Activated CD4-positive, alpha-beta T cell treated with anti-CD3 and anti-CD28 coated beads, Interleukin-2, amount 50 U/mL, for 16 hours (primary cell): Measurements from ENCODE around the gene ENO1.

Source experiments
- DNase-seq: peaks from one replicate; pipeline ENCODE4 v3.0.0-alpha.2; 2020

The ENO1 gene

DNA sequence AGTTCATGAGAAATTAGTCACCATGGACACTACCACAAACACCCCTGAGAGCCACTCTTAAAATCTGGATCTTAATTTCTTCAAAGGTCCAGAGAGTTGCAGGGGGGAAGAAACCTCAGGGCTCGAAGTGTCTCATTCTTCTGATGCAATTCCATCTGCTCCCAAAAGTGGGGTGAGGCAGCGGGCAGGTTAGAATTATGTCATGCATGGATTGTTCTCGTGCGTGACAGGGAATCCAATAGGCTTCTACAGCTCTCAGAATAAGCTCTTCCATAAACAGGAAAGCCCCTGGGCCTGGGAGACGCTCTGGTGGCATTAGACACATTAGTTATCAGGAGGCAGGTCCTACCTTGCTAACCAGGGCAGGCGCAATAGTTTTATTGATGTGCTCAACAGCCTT, 8.4 kb downstream of the ENO1 start:
- DNase-seq: no peak

DNA sequence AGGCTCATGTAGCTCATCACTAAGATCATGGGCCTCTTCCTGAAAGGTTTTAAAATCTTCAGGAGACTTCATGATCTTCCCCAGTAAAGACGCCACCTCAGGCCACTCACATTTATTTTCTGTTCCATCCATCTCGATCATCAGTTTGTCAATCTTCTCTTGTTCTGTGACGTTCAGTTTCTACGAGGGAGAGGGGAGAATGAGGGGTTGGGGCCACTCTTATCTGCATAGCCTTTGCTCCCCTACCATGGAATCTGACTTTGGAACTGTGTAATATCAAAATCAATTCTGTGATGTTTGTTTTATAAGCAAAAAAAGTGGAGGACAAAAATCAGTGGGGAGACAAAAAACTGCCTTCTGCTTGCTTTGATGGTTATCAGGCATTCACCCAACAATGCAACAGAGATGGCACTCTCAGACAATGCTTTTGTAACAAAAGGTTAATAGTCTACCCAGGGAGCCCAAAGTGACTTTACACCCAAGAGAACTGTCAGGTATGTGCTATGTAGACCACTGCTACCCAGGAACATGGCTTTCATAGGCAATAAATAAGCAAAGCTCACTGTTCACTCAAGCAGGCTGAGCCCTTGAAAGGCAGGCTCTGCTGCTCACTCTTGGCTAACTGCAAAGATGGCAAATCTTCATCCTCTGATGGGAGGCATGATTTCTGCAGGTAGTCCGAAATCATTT, 10.5 kb downstream of the ENO1 start:
- DNase-seq: no peak

DNA sequence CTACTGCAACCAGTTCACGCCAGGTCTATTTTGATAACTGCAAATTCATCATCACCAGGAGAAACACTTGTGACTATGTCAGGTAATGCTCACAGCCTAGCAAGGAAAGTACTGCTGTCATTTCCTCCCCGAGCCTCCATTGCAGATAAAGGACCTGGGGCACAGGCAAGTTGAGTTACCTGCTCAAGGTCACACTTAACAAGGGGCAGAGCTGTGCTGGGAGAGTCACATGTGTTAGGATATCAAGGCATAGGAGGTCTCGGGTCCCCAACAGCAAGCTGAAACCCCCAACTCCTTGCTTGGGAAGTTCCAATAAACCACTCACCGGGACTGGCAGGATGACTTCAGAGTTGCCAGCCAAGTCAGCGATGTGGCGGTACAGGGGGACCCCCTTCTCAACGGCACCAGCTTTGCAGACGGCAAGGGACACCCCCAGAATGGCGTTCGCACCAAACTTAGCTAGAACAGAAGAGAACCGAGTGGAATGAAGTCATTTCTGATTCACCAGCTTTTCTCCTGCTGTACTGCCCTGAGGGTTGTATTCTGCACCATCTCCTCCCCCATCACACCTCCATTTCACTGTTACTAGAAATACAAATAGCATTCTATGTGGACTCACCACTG, 11.6 kb downstream of the ENO1 start:
- DNase-seq: no peak

DNA sequence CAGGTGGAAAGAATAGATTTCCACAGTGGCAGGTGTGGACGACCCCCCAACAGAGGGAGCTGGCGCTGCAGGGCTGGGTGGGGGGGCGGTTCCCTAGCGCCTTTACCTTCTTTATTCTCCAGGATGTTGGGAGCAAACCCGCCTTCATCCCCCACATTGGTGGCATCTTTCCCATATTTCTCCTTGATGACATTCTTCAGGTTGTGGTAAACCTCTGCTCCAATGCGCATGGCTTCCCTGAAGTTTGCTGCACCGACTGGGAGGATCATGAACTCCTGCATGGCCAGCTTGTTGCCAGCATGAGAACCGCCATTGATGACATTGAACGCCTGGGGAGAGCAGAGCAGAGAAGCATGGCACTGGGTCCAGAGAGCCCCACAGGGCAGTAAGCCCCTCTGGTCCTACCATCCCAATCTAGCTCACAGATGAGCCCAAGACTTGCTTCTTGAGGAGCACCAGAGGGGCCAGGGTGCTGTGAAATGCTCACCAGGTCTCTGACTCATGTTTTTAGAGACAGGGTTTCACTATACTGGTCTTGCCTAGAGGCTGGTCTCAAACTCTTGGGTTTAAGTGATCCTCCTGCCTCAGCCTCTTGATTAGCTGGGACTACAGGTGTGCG, 12.2 kb downstream of the ENO1 start:
- no peak for DNase-seq

DNA sequence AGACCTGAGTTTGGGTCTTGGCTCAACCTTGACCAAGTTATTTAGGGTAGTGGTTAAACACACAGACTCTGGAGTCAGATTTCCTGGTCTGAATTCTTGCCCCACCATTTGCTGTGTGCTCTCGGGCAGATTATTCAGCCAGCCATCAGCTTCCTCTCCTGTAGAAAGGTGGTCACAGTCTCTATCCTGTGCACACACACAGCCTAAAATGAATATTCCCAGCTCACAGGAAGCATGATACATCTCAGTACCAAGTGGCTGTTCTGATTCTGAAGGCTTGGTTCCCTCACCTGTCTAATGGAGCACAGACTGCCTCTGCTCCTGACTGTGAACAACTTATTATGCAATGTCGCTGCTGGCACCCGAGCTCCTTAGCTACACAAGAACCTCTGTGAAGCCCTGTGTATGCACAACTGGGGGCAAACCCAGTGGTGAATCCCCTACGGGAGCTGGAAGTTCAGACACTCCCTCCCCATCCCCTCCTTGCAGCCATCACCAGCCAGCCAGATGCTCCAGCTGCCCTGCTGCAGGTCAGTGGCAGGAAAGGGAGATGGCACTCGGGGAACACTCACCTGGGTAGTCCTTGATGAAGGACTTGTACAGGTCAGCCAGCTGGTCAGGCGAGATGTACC, 13.7 kb downstream of the ENO1 start:
- no peak for DNase-seq

DNA sequence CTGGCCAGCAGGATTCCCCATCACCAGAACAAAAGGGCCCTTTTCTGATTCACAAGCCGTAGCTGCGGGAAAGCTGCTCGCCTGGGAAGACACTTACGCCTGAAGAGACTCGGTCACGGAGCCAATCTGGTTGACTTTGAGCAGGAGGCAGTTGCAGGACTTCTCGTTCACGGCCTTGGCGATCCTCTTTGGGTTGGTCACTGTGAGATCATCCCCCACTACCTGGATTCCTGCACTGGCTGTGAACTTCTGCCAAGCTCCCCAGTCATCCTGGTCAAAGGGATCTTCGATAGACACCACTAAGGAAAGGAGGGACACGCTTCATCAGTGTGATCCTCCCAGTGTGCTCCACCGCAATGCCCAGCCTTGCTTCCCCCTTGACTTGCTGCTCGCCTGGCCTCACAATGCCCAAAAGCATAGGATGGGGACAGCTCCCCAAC, 14.7 kb downstream of the ENO1 start:
- no peak for DNase-seq

DNA sequence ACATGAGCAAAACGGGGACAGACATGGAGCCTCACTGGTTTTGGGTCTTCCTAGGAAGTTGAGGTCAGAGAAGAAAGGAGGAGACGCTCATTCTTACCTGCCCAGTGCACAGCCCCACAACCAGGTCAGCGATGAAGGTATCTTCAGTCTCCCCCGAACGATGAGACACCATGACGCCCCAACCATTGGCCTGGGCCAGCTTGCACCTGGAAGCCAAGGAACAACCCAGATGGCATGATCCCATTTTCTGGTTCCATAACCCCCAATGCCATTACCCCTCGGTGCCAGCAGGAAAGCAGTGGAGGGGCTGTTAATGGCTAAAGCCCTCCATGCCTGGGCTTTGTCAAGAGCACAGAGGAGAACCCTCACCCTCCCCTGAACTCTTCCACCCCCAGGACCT, 15.3 kb downstream of the ENO1 start:
- DNase-seq: no peak

DNA sequence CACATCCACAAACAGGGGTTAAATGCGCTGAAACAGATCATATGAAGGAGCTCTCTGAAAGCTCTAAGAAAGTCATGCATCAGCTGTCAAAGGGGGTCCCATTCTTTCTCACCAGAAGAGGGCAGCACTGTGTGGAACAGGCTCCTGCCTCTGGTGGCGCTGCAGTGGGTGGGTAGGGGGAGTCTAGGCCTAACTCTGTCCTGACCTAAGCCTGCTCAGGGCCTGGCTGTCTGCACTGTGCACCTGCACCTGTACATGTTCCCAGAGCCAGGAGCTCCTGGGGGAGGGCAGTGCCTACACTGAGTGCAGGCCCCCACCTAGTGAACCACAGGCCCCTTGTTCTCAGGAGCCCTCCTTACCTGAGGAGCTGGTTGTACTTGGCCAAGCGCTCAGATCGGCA, 16.0 kb downstream of the ENO1 start:
- DNase-seq: no peak

DNA sequence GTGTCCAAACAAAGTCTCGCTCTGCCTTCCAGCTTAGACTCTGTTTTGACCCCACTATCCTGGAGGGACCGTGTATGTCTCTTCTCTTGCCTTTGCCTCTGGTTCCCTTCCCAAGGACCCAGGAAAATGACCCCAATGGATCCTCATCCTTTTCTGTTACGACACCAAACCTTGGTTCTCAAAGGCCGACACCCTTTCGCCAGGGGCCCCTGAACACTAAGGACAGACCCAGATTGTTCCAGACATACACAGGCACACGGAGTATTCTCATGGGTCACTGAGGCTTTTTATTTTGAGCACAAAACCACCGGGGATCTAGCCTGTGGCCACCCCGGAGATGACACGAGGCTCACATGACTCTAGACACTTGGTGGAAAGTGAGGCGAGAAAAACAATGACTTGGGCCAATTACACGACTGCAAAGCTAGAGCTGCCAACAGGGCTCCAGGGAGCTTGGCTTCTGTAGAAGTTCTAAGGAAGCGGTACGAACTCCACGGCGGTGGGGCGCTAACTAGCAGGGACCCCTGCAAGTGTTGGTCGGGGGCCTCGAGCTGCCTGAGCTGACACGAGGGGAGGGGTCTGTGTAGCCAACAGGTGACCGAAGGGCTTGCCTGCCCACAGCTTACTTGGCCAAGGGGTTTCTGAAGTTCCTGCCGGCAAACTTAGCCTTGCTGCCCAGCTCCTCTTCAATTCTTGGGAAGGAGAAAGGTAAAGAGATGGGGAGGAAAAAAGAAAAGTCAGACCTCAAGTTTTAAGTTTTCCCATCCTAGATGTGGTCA, 17.6 kb downstream of the ENO1 start:
- no peak for DNase-seq

DNA sequence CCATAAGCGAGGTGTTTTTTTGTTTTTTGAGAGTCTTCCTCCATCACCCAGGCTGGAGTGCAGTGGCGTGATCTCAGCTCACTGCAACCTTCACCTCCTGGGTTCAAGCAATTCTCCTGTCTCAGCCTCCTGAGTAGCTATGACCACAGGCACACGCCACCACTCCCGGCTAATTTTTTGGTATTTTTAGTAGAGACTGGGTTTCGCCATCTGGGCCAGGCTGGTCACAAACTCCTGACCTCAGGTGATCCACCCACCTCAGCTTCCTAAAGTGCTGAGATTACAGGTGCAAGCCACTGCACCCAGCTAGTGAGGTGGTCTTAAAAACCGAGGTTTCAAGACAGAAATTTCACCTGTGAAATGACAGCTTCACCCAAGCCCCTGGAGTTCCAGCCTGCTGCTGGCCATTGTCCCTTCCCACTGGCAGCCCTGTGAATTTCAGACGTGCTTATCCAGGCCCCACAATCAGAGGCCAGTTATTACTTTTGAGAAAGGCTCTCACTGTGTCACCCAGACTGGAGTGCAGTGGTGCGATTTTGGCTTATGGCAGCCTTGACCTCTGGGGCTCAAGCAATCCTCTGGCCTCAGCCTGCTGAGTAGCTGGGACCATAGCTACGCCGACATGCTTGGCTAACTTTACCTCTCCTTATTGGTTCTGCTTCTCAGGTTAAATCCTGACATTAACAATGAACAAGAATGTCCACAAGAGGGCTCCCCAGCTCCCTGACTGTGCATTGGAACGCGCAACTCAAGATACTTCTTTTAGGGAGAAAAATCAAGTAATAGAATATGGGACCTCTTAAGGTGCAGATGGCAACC, 19.4 kb downstream of the ENO1 start:
- DNase-seq: peak; percentile 65

DNA sequence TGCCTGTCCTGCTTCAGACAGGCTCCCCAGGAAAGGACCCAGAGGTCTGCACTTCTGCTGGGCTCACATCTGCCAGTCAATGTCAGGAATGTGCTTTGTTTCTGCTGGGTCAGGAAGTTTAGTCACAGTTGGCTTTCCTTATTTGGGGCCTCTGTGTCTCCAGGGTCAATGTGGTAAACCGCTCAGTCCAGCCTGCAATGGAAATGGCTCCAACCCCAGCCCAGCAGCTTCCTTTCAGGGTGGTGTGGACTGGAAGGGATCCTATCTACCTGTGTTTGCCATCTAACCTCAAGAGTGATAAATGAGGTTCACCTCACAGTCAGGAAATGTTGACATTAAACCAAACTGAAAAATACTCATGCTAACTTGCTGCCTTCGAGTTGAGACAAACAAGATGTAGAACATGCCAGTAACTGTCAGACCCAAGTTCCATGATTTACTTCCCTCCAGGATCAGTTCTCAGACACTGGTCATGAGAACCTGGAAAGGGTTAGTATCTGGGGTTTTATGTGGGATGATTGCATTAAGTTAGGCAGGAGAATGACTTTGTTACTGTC, 20.3 kb downstream of the ENO1 start:
- peak; percentile 61 for DNase-seq

DNA sequence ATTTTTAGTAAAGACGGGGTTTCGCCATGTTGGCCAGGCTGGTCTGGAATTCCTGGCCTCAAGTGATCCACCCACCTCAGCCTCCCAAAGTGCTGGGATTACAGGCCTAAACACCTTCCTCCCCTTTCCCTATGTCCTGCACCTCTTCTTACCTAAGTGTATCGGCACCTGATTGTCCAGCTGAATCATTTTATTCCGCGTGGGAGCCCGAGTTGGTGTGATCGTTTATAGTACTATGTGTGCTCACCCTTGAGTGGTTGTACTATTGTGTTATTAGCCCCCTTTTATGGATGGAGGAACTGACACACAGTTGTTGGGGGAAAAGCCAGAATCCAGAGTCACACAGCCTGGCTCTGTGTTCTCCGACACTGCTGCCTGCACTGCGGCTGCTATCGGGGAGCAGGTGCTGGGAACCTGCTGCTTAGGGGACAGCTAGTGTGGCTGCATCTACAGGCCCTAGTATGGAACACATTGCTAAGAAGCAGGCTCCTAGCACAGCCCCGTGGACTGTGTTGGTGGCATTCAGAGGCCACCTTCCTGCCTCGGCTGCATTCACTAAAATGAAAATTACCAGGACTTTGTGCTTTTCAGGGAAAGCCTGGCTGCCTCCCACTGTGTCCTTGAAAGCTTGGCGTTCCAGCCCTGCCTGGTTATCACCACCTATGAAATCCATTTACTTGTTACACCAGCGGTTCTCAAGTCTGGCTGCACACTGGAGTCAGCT, 21.6 kb downstream of the ENO1 start:
- DNase-seq: no peak

DNA sequence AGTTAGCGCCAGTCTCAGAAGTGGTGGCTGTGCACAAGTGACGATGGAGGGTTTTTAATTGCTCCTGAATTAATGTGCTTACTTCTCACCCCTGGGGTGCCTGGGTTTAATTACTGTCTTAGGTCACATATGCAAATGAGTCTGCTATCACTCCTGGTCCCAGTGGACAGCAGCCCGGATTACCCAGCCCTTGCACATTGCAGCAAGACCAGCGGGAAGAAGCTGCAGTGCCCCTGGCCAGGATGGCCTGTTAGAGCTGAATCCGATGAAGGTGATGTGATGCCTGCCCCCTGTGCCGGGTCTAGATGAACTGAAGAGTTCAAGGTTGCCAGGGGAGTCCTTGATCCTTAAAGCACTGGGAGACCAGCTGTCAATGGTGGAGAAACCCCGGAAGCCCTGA, 24.2 kb downstream of the ENO1 start:
- no peak for DNase-seq

DNA sequence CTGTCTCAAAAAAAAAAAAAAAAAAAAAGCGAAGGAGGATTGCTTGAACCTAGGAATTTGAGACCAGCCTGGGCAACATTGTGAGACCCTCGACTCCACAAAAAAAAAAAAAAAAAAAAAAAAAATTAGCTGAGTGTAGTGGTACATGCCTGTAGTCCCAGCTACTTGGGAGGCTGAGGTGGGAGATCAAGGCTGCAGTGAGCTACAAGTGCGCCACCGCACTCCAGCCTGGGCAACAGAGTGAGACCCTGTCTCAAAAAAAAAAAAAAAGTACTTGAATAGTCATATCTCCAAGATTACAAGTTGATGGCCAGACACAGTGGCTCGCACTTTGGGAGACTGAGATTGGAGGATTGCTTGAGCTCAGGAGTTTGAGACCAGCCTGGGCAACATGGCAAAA, 27.4 kb downstream of the ENO1 start:
- no peak for DNase-seq

DNA sequence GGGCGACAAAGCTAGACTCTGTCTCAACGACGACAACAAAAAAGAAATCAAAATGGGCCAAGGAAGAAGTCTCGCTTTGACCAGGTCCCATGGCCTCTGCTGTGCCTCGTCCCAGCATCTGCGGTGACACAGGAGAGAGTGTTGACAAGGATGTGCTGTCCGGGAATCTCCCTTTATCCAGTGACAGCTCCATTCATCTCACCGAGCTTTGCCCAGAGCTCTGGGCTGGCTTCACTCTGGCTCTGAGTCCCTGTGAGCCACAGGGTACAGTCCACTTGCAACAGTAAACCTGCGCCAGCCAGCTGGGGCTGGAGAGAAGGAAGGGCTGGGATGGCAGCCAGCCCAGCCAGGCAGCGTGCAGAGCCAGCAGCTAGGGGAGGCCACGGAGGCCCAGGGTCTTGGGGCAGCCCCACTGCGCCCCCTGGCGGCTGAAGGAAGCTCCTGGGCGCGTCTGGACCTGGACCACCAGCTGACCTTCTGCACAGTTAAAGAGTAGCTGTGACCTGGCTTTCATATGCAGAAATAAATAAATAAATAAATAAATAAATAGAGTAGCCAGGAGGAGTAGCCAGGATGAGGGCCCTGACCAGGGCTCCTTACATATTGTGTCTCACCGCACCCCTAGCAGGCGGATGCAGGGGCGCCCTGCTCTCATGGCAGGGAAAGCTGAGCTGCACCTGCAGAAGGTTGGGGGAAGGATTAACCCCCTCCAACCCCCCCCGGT, 29.7 kb downstream of the ENO1 start:
- peak; percentile 74 for DNase-seq

DNA sequence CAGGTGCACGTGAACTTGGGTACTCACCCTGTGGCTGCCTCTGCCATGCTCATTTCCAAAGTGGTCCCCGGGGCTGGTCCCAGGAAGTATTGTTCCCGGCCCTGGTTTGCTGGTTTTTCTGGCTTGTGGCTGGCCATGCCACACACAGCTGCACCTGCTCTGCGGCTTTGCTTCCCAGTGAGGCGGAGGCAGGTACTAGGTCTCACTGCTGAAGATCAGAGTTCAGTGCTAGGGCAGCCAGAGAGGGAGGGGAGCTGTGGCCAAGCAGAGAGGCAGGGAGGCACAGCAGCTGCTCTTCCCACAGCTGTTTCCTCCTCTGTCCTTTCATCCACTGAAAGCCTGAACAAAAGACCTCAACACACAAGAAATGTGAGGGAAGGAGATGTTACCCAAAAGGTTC, 30.5 kb downstream of the ENO1 start:
- no peak for DNase-seq

DNA sequence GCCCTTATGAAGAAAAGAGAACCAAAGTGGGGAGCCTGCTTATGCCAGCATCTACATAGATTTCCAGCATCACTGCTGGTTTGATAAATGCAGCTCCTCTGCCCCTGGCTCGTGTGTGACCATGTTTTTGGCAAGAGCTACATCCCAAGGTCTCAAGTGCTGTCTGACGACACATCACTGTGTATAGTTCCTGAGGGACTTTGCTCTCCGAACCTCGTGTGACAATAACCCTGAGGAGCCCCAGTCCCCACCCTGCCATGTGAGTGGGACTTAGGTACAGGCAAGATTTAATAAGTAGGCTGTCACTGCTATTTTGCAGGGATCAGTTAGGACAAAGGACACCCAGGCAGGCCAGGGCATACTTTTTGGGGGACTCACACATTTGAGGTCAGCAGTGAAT, 32.2 kb downstream of the ENO1 start:
- no peak for DNase-seq

DNA sequence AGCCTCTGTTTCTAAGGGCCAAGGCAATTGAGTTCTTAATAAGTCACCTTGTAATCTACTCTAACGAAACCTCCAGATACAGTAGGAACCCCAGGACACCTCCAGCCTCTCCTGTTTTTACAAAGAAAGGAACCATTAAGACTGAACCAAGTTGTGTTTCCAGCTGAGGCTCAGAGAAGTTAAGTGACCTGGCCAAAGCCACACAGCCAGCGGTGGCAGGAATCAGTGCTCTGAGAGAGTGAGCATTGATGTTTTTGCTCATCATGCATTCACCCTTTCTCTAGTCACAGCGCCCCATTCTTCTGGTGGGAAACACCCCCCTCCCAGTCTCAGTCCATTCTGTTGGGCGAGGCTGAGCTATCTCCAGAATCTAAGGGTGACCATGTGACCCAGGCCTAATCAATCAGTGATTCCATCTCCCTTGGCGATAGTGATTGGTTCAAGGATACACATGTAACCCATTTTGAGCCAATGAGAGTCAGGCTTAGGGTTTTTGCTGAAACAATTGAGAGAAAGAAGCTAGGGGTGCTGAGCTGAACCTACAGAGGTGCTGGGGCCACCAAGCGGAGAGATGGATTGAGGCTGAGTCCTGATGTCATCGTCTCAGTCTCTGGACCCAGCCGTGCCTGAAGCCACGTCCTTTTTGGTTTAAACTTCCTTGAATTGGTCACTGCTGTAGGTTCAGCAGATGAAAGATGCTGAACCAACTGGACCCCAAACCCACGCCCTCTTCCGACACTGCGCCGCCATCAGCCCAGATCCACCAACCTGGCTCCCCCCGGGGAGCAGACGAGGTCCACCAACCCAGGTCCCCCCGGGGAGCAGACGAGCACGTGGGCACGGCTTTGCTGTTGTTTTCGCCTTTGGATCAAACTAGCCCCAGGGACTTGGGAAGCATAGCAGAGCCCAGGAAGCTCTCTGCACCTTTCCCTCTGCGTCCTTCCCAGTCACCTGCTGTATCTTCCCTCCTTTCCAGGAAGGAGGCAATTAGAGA, 33.1 kb downstream of the ENO1 start:
- DNase-seq: no peak

DNA sequence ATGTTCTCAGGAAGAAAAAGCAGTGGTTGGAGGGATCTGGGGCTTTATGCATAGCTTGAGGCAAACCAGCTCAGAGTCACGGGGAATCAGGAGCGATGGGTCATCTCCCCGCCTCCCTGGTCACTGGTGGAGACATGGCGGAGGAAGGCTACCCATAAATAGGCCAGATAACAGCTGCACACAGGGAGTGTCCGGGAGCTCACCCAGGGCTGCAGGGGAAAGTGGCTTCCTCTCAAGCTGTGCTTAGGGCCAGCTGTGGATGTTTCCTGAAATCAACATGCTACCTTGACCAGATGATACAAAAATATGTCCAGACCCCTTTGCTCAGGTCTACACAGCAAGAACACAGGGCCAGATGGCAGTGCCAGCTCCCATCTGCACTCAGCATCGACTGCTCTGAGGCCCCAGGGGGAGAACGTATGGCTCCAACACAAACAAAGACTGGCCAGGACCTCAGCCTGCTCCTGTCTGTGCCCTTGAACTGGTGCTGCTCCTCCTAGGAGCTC, 33.9 kb downstream of the ENO1 start:
- DNase-seq: no peak
